Naive thymus-derived CD8-positive, alpha-beta T cell (primary cell): Measurements from ENCODE around the gene OR5C1. TPM values are rescaled to one million over a fixed set of nuclear protein-coding genes. Genes with fewer than 3 reads are reported as not detected.
"Not testable (repeated sequence)": the region's sequence is repeated elsewhere in the genome, so short reads cannot be mapped to it uniquely, and the experiment has no call there.

Experiments
- ATAC-seq, 2 donors: fragments of 150-1000 bp; cut with Tn5 transposase in 1 of 2; sonication (Bioruptor Pico), chemical (Tn5 transposase) in 1 of 2; 1 replicate in 1 of 2; 2 replicates in 1 of 2; pipeline ENCODE4 v1.10.0; 2021; ENCODE audit warnings: mild to moderate bottlenecking in 2 of 2, moderate library complexity in 2 of 2
- POLR2A ChIA-PET: fragments of 350-600 bp; sonication (Branson Sonifier 250); formaldehyde crosslinking; loops from one replicate; lab custom pipeline; 2021; ENCODE audit warnings: antibody characterized with exemption; lab: Charles Lee
- DNase-seq, 10 donors: peaks; one replicate each; pipeline versions ENCODE4 v3.0.0 to v3.0.0-alpha.2; 2020 to 2022
- H3K27ac Mint-ChIP-seq, 10 donors: one replicate each; pipeline ENCODE4 v1.8.0; 2020 to 2022; ENCODE audit warnings: mild to moderate bottlenecking in 10 of 10, mixed read lengths in 10 of 10, moderate library complexity in 4 of 10, inconsistent platforms in 1 of 10
- H3K27me3 Mint-ChIP-seq, 5 donors: one replicate each; pipeline ENCODE4 v1.8.0; 2021 to 2022; ENCODE audit warnings: mixed read lengths in 5 of 5
- H3K36me3 Mint-ChIP-seq, 3 donors: one replicate each; pipeline ENCODE4 v1.8.0; 2020 to 2022; ENCODE audit warnings: mixed read lengths in 3 of 3, mild to moderate bottlenecking in 2 of 3, inconsistent platforms in 1 of 3
- H3K4me1 Mint-ChIP-seq, 4 donors: one replicate each; pipeline ENCODE4 v1.8.0; 2021 to 2022; ENCODE audit warnings: mixed read lengths in 4 of 4
- H3K4me3 Mint-ChIP-seq, 10 donors: one replicate each; pipeline ENCODE4 v1.8.0; 2020 to 2022; ENCODE audit warnings: mild to moderate bottlenecking in 10 of 10, mixed read lengths in 10 of 10, moderate library complexity in 6 of 10, inconsistent platforms in 1 of 10
- H3K9me3 Mint-ChIP-seq, 9 donors: one replicate each; pipeline ENCODE4 v1.8.0; 2020 to 2022; ENCODE audit warnings: mixed read lengths in 9 of 9, mild to moderate bottlenecking in 3 of 9, inconsistent platforms in 1 of 9, moderate library complexity in 1 of 9
- polyA plus RNA-seq, 3 donors: library from polyadenylated mRNA; unstranded; fragments of 300-500 nt; fragmentation: Illumina TruSeq; gene quantifications; one replicate each; pipeline ENCODE4 v1.2.3, GENCODE V29; 2021
- total RNA-seq, 8 experiments: library from RNA in 2 of 8; stranded (reverse) in 2 of 8; gene quantifications; one replicate each; pipeline ENCODE4 v1.2.3 and lab custom pipeline; 2021 to 2026

Gene OR5C1
- total and polyA plus RNA-seq, 5 experiments from 2014 or later, result not detected

GRCh38 chr9:122815544-122815943 is 26.8 kb downstream of the OR5C1 start:
- Mint-ChIP-seq H3K9me3 (no peaks in the 10 kb centered on the region), H3K4me1 (peaks cover 13 to 41% (median 32%) of the 10 kb centered on the region in 4 donors), H3K27me3 (no peaks in the 10 kb centered on the region), H3K27ac (peak overlapping the region; percentile 95 to 99 (median 97)), H3K36me3 (peaks cover 0 to 17% (median 1%) of the 10 kb centered on the region in 3 donors), H3K4me3 (peak overlapping the region; percentile 69 to 86 (median 76))
- POLR2A ChIA-PET, result interaction anchor here (1.0 to 2.9 kb wide), 3 partner anchors 12 to 23 kb away, joined by 3 to 20 read pairs (median 10); partner anchors contain the start of gene PDCL
- ATAC-seq (peak; percentile 14 to 37), DNase-seq (no peak)

- Mint-ChIP-seq H3K4me1 (peaks cover 13 to 45% (median 34%) of the 10 kb centered on the region in 4 donors), H3K4me3 (peak overlapping the region; percentile 69 to 86 (median 76)), H3K9me3 (no peaks in the 10 kb centered on the region), H3K36me3 (peaks cover 0 to 23% (median 3%) of the 10 kb centered on the region in 3 donors), H3K27me3 (no peaks in the 10 kb centered on the region), H3K27ac (peak overlapping the region; percentile 95 to 99 (median 97))
- DNase-seq (peak; percentile 21 to 74 (median 38)), ATAC-seq (peak; percentile 95 to 98)
- POLR2A ChIA-PET, result interaction anchor here (1.0 to 2.9 kb wide), 3 partner anchors 12 to 22 kb away, joined by 3 to 20 read pairs (median 10); partner anchors contain the start of gene PDCL
Observed at GRCh38 chr9:122816163-122816867, 27.6 kb downstream of the OR5C1 start.

GRCh38 chr9:122819326-122819725 is 30.6 kb downstream of the OR5C1 start:
- Mint-ChIP-seq H3K4me3 (no peak overlapping the region), H3K27ac (peak overlapping the region; percentile 15 to 73 (median 40)), H3K27me3 (no peaks in the 10 kb centered on the region), H3K4me1 (peaks cover 20 to 63% (median 54%) of the 10 kb centered on the region in 4 donors), H3K9me3 (no peaks in the 10 kb centered on the region), H3K36me3 (peaks cover 0 to 52% (median 3%) of the 10 kb centered on the region in 3 donors)
- POLR2A ChIA-PET, result interaction anchor here (0.6 to 1.2 kb wide), 2 partner anchors 9 to 105 kb away, joined by 3 to 10 read pairs; partner anchors contain the start of gene PDCL
- DNase-seq (no peak), ATAC-seq (no peak)

GRCh38 chr9:122819791-122820489 is 31.2 kb downstream of the OR5C1 start:
- Mint-ChIP-seq H3K4me3 (no peak overlapping the region), H3K4me1 (peaks cover 22 to 63% (median 56%) of the 10 kb centered on the region in 4 donors), H3K36me3 (peaks cover 0 to 58% (median 3%) of the 10 kb centered on the region in 3 donors)

GRCh38 chr9:122820490-122820845 is 31.7 kb downstream of the OR5C1 start:
- POLR2A ChIA-PET, result interaction anchor here (0.6 to 1.2 kb wide), 2 partner anchors 8 to 66 kb away, joined by 4 to 10 read pairs; partner anchors contain the start of gene PDCL

More at GRCh38 chr9:122819791-122820489, 31.2 kb downstream of the OR5C1 start:
- Mint-ChIP-seq H3K27ac (peak overlapping the region; percentile 15 to 80 (median 59)), H3K9me3 (no peaks in the 10 kb centered on the region), H3K27me3 (no peaks in the 10 kb centered on the region)
- POLR2A ChIA-PET, result interaction anchor here (1.2 kb wide), 1 partner anchor 8 kb away, joined by 10 read pairs; the partner anchor contains the start of gene PDCL
- DNase-seq (no peak), ATAC-seq (no peak)

GRCh38 chr9:122821278-122821943 is 32.7 kb downstream of the OR5C1 start:
- ATAC-seq (no peak), DNase-seq (no peak)
- no peaks in the 10 kb centered on the region for H3K9me3 Mint-ChIP-seq
- H3K27me3 Mint-ChIP-seq, result no peaks in the 10 kb centered on the region
- peaks cover 0 to 67% (median 3%) of the 10 kb centered on the region in 3 donors for H3K36me3 Mint-ChIP-seq
- peak overlapping the region; percentile 26 to 90 (median 72) for H3K27ac Mint-ChIP-seq
- peak overlapping the region in 1 of 10 donors; percentile 12 for H3K4me3 Mint-ChIP-seq
- POLR2A ChIA-PET, result interaction anchor here (0.6 kb wide), 1 partner anchor 65 kb away, joined by 4 read pairs; no protein-coding TSS in a partner anchor
- peaks cover 16 to 62% (median 54%) of the 10 kb centered on the region in 4 donors for H3K4me1 Mint-ChIP-seq

More at GRCh38 chr9:122820490-122820845, 31.7 kb downstream of the OR5C1 start:
- no peaks in the 10 kb centered on the region for H3K27me3 Mint-ChIP-seq
- peaks cover 0 to 61% (median 3%) of the 10 kb centered on the region in 3 donors for H3K36me3 Mint-ChIP-seq
- peaks cover 20 to 63% (median 55%) of the 10 kb centered on the region in 4 donors for H3K4me1 Mint-ChIP-seq
- peak overlapping the region in 8 of 10 donors; percentile 7 to 80 (median 38) for H3K27ac Mint-ChIP-seq
- H3K4me3 Mint-ChIP-seq, result no peak overlapping the region
- ATAC-seq (no peak), DNase-seq (no peak)
- H3K9me3 Mint-ChIP-seq, result no peaks in the 10 kb centered on the region

- Mint-ChIP-seq H3K36me3 (peaks cover 0 to 70% (median 3%) of the 10 kb centered on the region in 3 donors), H3K9me3 (no peaks in the 10 kb centered on the region), H3K4me3 (no peak overlapping the region), H3K27ac (peak overlapping the region in 8 of 10 donors; percentile 26 to 85 (median 67)), H3K27me3 (no peaks in the 10 kb centered on the region), H3K4me1 (peaks cover 17 to 62% (median 56%) of the 10 kb centered on the region in 4 donors)
- no peak for DNase-seq
- ATAC-seq, result no peak
- POLR2A ChIA-PET, result no interaction called here
Observed at GRCh38 chr9:122822056-122822455, 33.3 kb downstream of the OR5C1 start.

- ATAC-seq (no peak), DNase-seq (no peak)
- Mint-ChIP-seq H3K4me3 (no peak overlapping the region), H3K4me1 (peaks cover 19 to 68% (median 63%) of the 10 kb centered on the region in 4 donors), H3K27me3 (no peaks in the 10 kb centered on the region), H3K36me3 (peaks cover 0 to 66% (median 3%) of the 10 kb centered on the region in 3 donors), H3K27ac (peak overlapping the region in 8 of 10 donors; percentile 28 to 84 (median 60)), H3K9me3 (no peaks in the 10 kb centered on the region)
- POLR2A ChIA-PET, result interaction anchor here (1.0 kb wide), 1 partner anchor 12 kb away, joined by 3 read pairs; no protein-coding TSS in a partner anchor
Observed at GRCh38 chr9:122822938-122823337, 34.2 kb downstream of the OR5C1 start.

GRCh38 chr9:122827761-122828093 is 39.0 kb downstream of the OR5C1 start:
- H3K9me3 Mint-ChIP-seq, result no peaks in the 10 kb centered on the region
- peak overlapping the region; percentile 91 to 98 (median 97) for H3K27ac Mint-ChIP-seq
- DNase-seq (no peak), ATAC-seq (peak; percentile 6 to 16)
- no peaks in the 10 kb centered on the region for H3K27me3 Mint-ChIP-seq
- peaks cover 16 to 46% (median 42%) of the 10 kb centered on the region in 4 donors for H3K4me1 Mint-ChIP-seq
- POLR2A ChIA-PET, result interaction anchor here (0.6 to 2.2 kb wide), 8 partner anchors 8 to 187 kb away, joined by 3 to 20 read pairs (median 10); partner anchors contain the start of genes RC3H2, ZBTB26 and ZBTB6
- peaks cover 0 to 32% (median 0%) of the 10 kb centered on the region in 3 donors for H3K36me3 Mint-ChIP-seq
- peak overlapping the region; percentile 94 to 99 (median 98) for H3K4me3 Mint-ChIP-seq

GRCh38 chr9:122828965-122829284 is 40.2 kb downstream of the OR5C1 start:
- Mint-ChIP-seq H3K4me1 (peaks cover 13 to 41% (median 36%) of the 10 kb centered on the region in 4 donors), H3K36me3 (peaks cover 0 to 21% (median 0%) of the 10 kb centered on the region in 3 donors), H3K27ac (peak overlapping the region; percentile 91 to 98 (median 97)), H3K4me3 (peak overlapping the region; percentile 94 to 99 (median 98))
- not testable (repeated sequence) for ATAC-seq, H3K9me3 Mint-ChIP-seq, H3K27me3 Mint-ChIP-seq, DNase-seq
- POLR2A ChIA-PET, result interaction anchor here (1.0 to 2.2 kb wide), 9 partner anchors 9 to 564 kb away, joined by 3 to 20 read pairs (median 9); partner anchors contain the start of genes MRRF, RBM18, RC3H2 and ZBTB26

GRCh38 chr9:122832194-122832593 is 43.5 kb downstream of the OR5C1 start:
- ATAC-seq (no peak), DNase-seq (no peak)
- Mint-ChIP-seq H3K36me3 (no peaks in the 10 kb centered on the region), H3K4me1 (peaks cover 18 to 33% (median 23%) of the 10 kb centered on the region in 4 donors), H3K27me3 (no peaks in the 10 kb centered on the region), H3K9me3 (no peaks in the 10 kb centered on the region), H3K4me3 (peak overlapping the region in 1 of 10 donors; percentile 5), H3K27ac (peak overlapping the region in 3 of 10 donors; percentile 48 to 59 (median 54))
- POLR2A ChIA-PET, result no interaction called here
